Caco-2 (cell line): ENCODE measurements around the gene NEUROD1. TPM values are rescaled to one million over a fixed set of nuclear protein-coding genes. Genes with fewer than 3 reads are reported as not detected.

Experiments used
- BruUV-seq: library from RNA; stranded (reverse); fragments of 400-500 nt; replicated peaks from 2 replicates; lab custom pipeline; 2021; lab: Mats Ljungman, UMichigan
- CTCF ChIA-PET: fragments of 300-600 bp; sonication (Branson Sonifier 250); formaldehyde crosslinking; loops from one replicate; lab custom pipeline; 2022; ENCODE audit warnings: antibody characterized with exemption; lab: Charles Lee
- POLR2A ChIA-PET: fragments of 300-600 bp; sonication (Branson Sonifier 250); formaldehyde crosslinking; loops from one replicate; lab custom pipeline; 2022; ENCODE audit warnings: antibody characterized with exemption; lab: Charles Lee
- DNase-seq, 2 experiments: peaks; one replicate each; pipeline versions ENCODE4 v3.0.0 to v3.0.0-alpha.2; 2020 to 2022
- H3K27me3 ChIP-seq: replicated peaks from 2 replicates; pipeline ENCODE4 v1.6.0; 2011; ENCODE audit warnings: low read length; ENCODE audit not compliant: control insufficient read depth, insufficient read depth
- H3K36me3 ChIP-seq: 2 replicates; pipeline ENCODE4 v1.5.1; 2011; ENCODE audit warnings: low read length; ENCODE audit not compliant: control insufficient read depth, insufficient read depth
- H3K4me1 ChIP-seq: fragments of 250-450 bp; sonication (Bioruptor Pico); 2 replicates; pipeline ENCODE4 v1.5.1; 2020; ENCODE audit warnings: mild to moderate bottlenecking
- H3K4me3 ChIP-seq: 2 replicates; pipeline ENCODE4 v1.5.1; 2011; ENCODE audit warnings: low read depth, mild to moderate bottlenecking, control low read depth, low read length
- H3K9me3 ChIP-seq: fragments of 250-450 bp; sonication (Bioruptor Pico); 2 replicates; pipeline ENCODE4 v1.5.1; 2020; ENCODE audit warnings: mild to moderate bottlenecking, moderate library complexity
- H3K27ac Mint-ChIP-seq: one replicate; pipeline ENCODE4 v1.8.0; 2022; ENCODE audit warnings: mixed read lengths; ENCODE audit not compliant: unreplicated experiment
- H3K27me3 Mint-ChIP-seq: one replicate; pipeline ENCODE4 v1.8.0; 2022; ENCODE audit warnings: mixed read lengths; ENCODE audit not compliant: insufficient read depth, unreplicated experiment
- H3K36me3 Mint-ChIP-seq: one replicate; pipeline ENCODE4 v1.8.0; 2022; ENCODE audit warnings: mild to moderate bottlenecking, mixed read lengths; ENCODE audit not compliant: insufficient read depth, unreplicated experiment
- H3K4me1 Mint-ChIP-seq: one replicate; pipeline ENCODE4 v1.8.0; 2022; ENCODE audit warnings: low read depth, mixed read lengths; ENCODE audit not compliant: unreplicated experiment
- H3K4me3 Mint-ChIP-seq: one replicate; pipeline ENCODE4 v1.8.0; 2022; ENCODE audit warnings: mild to moderate bottlenecking, moderate library complexity, mixed read lengths; ENCODE audit not compliant: unreplicated experiment
- H3K9me3 Mint-ChIP-seq: one replicate; pipeline ENCODE4 v1.8.0; 2022; ENCODE audit warnings: mixed read lengths; ENCODE audit not compliant: unreplicated experiment
- intact Hi-C: fragments of 100-400 bp; cut with micrococcal nuclease; formaldehyde crosslinking; loops from one replicate; pipeline ENCODE4 v1.10.0; 2022; ENCODE audit not compliant: unreplicated experiment
- total RNA-seq: library from RNA; stranded (reverse); gene quantifications from 2 replicates; pipeline ENCODE4 v1.2.3, GENCODE V29; 2022
- TF ChIP-seq, protein P1 (sequence below), 2 experiments: fragments of 200-600 bp in 1 of 2; IDR thresholded peaks; 1 replicate in 1 of 2; 2 replicates in 1 of 2; pipeline versions ENCODE4 v1.5.1 to v1.8.0; 2011 to 2022; ENCODE audit warnings: antibody characterized with exemption in 1 of 2, control low read depth in 1 of 2, inconsistent platforms in 1 of 2, low read depth in 1 of 2, low read length in 1 of 2, mild to moderate bottlenecking in 1 of 2, moderate library complexity in 1 of 2; ENCODE audit not compliant: insufficient read depth in 1 of 2, severe bottlenecking in 1 of 2, unreplicated experiment in 1 of 2

Gene NEUROD1
- total RNA-seq, 1 experiment from 2014 or later, result not detected

DNA sequence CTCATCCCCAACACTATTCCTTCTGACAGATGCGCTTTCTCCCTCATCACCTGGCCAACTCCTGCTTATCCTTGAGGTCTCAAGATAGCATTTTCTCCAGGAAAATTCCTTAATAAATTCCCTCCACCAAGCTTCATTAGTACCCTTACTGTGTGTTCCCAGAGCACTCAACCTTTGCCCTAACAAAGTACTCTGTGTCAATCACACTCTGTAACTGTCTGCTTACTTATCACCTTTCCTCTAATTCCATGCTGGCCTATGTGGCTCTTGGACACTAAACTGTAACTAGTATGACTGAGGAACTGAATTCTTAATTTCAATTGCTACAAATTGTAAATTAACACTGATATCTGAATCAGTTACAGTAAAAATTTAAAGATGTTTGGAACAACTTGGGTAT lies 17.9 kb upstream of the NEUROD1 start:
- POLR2A ChIA-PET, result no interaction called here
- H3K27me3 Mint-ChIP-seq, result no peaks in the 10 kb centered on the region
- no peaks in the 10 kb centered on the region for H3K36me3 ChIP-seq
- CTCF ChIA-PET, result no interaction called here
- H3K4me3 ChIP-seq, result no peak overlapping the region
- intact Hi-C loops, result no loop called here
- no peaks in the 10 kb centered on the region for H3K36me3 Mint-ChIP-seq
- peaks cover 9% of the 10 kb centered on the region for H3K9me3 ChIP-seq
- TF ChIP-seq, protein P1, sequence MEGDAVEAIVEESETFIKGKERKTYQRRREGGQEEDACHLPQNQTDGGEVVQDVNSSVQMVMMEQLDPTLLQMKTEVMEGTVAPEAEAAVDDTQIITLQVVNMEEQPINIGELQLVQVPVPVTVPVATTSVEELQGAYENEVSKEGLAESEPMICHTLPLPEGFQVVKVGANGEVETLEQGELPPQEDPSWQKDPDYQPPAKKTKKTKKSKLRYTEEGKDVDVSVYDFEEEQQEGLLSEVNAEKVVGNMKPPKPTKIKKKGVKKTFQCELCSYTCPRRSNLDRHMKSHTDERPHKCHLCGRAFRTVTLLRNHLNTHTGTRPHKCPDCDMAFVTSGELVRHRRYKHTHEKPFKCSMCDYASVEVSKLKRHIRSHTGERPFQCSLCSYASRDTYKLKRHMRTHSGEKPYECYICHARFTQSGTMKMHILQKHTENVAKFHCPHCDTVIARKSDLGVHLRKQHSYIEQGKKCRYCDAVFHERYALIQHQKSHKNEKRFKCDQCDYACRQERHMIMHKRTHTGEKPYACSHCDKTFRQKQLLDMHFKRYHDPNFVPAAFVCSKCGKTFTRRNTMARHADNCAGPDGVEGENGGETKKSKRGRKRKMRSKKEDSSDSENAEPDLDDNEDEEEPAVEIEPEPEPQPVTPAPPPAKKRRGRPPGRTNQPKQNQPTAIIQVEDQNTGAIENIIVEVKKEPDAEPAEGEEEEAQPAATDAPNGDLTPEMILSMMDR (IDR thresholded peaks at IDR 0.05; ENCODE audit: insufficient read depth in 1 of 2, low read depth in 1 of 2, low read length in 1 of 2, severe bottlenecking in 1 of 2, unreplicated experiment in 1 of 2), result no peak
- H3K4me1 ChIP-seq, result no peaks in the 10 kb centered on the region
- H3K4me1 Mint-ChIP-seq, result no peaks in the 10 kb centered on the region
- DNase-seq, result no peak
- H3K4me3 Mint-ChIP-seq, result no peak overlapping the region
- H3K27ac Mint-ChIP-seq, result no peak overlapping the region
- no TSS peak for BruUV-seq
- H3K9me3 Mint-ChIP-seq, result no peaks in the 10 kb centered on the region
- H3K27me3 ChIP-seq, result no peaks in the 10 kb centered on the region

DNA sequence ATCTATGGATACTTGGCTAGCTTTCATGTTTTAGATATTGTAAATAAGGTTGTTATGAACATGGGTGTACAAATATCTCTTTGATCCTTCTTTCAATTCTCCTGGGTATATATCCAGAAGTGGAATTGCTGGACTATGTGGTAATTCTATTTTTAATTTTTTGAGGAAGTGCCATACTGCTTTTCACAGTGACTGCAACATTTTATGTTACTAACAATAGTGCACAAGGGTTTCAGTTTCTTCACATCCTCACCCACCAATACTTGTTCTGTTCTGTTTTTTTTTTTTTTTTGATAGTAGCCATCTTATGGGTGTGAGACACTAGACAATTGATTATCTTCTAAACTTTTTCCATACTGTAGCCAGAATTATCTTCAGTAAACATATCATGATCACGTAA lies 17.3 kb upstream of the NEUROD1 start:
- Mint-ChIP-seq H3K27me3 (no peaks in the 10 kb centered on the region), H3K4me1 (no peaks in the 10 kb centered on the region), H3K36me3 (no peaks in the 10 kb centered on the region), H3K9me3 (no peaks in the 10 kb centered on the region), H3K4me3 (no peak overlapping the region), H3K27ac (no peak overlapping the region)
- no peak for DNase-seq
- Histone ChIP-seq H3K36me3 (no peaks in the 10 kb centered on the region), H3K9me3 (peaks cover 2% of the 10 kb centered on the region), H3K27me3 (no peaks in the 10 kb centered on the region), H3K4me1 (no peaks in the 10 kb centered on the region), H3K4me3 (no peak overlapping the region)
- TF ChIP-seq, protein P1 (IDR thresholded peaks at IDR 0.05; ENCODE audit: insufficient read depth in 1 of 2, low read depth in 1 of 2, low read length in 1 of 2, severe bottlenecking in 1 of 2, unreplicated experiment in 1 of 2), result no peak
- intact Hi-C loops, result no loop called here
- no TSS peak for BruUV-seq
- POLR2A ChIA-PET, result no interaction called here
- CTCF ChIA-PET, result no interaction called here

DNA sequence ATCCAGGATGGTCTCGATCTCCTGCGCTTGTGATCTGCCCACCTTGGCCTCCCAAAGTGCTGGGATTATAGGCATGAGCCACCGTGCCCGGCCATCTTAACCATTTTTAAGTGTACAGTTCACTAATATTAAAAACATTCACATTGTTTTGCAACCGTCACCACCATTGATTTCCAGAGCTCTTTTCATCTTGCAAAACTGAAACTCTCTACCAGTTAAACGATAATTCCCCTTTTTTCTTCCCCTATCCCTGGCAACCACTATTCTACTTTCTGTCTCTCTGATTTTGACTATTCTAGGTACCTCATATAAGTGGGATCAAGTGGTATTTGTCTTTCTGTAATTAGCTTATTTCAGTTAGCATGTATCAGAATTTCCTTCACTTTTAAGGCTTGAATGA lies 16.8 kb upstream of the NEUROD1 start:
- no peaks in the 10 kb centered on the region for H3K9me3 ChIP-seq
- no peak overlapping the region for H3K4me3 ChIP-seq
- no peak for DNase-seq
- Mint-ChIP-seq H3K4me1 (no peaks in the 10 kb centered on the region), H3K4me3 (no peak overlapping the region), H3K27me3 (no peaks in the 10 kb centered on the region), H3K36me3 (no peaks in the 10 kb centered on the region), H3K9me3 (no peaks in the 10 kb centered on the region), H3K27ac (no peak overlapping the region)
- H3K27me3 ChIP-seq, result no peaks in the 10 kb centered on the region
- ChIA-PET POLR2A (no interaction called here), CTCF (no interaction called here)
- BruUV-seq, result no TSS peak
- no peaks in the 10 kb centered on the region for H3K4me1 ChIP-seq
- TF ChIP-seq, protein P1 (IDR thresholded peaks at IDR 0.05; ENCODE audit: insufficient read depth in 1 of 2, low read depth in 1 of 2, low read length in 1 of 2, severe bottlenecking in 1 of 2, unreplicated experiment in 1 of 2), result no peak
- H3K36me3 ChIP-seq, result no peaks in the 10 kb centered on the region
- intact Hi-C loops, result no loop called here
